HepG2 (cell line): Measurements from ENCODE around the gene SMARCC1. TPM values are rescaled to one million over a fixed set of nuclear protein-coding genes. Genes with fewer than 3 reads are reported as not detected.

Experiments used
- ATAC-seq: fragments of 200-7000 bp; cut with Tn5 transposase; 3 replicates; pipeline ENCODE4 v1.9.1; 2020; ENCODE audit warnings: mild to moderate bottlenecking, moderate library complexity
- BruUV-seq: library from RNA; stranded (reverse); fragments of 400-500 nt; replicated peaks from 2 replicates; lab custom pipeline; 2021; lab: Mats Ljungman, UMichigan
- CTCF ChIA-PET: fragments of 300-600 bp; formaldehyde crosslinking; extraction: SDS; loops from one replicate; lab custom pipeline; 2021; ENCODE audit warnings: low total read pairs, inconsistent platforms, low intra/inter-chr PET ratio; lab: Yijun Ruan, JAX
- POLR2A ChIA-PET: fragments of 350-600 bp; sonication (Branson Sonifier 250); formaldehyde crosslinking; loops from one replicate; lab custom pipeline; 2020; ENCODE audit warnings: antibody characterized with exemption, inconsistent platforms; lab: Yijun Ruan, JAX
- DNase-seq: peaks from one replicate; pipeline ENCODE4 v3.0.0-alpha.2; 2015; ENCODE audit warnings: low spot score
- FAIRE-seq: peaks from 3 replicates; lab custom pipeline; 2011; peaks lifted over from hg19 to GRCh38; lab: Jason Lieb, UNC
- H2AFZ ChIP-seq: one replicate; pipeline ENCODE4 v1.6.1; 2011; ENCODE audit warnings: low read length, inconsistent platforms
- H3K27ac ChIP-seq: fragments of 300-600 bp; 3 replicates; pipeline ENCODE4 v1.8.0; 2011; ENCODE audit warnings: mixed run types, mild to moderate bottlenecking, mixed read lengths, low read length, inconsistent platforms; ENCODE audit not compliant: insufficient read depth; ENCODE audit errors: extremely low read length
- H3K27me3 ChIP-seq, 2 experiments: fragments of 200-600 bp in 1 of 2; 2 replicates in 1 of 2; 3 replicates in 1 of 2; pipeline versions ENCODE4 v1.6.0 to v1.8.0; 2011; ENCODE audit warnings: low read length in 2 of 2, mild to moderate bottlenecking in 2 of 2, moderate library complexity in 2 of 2, inconsistent platforms in 1 of 2; ENCODE audit not compliant: insufficient read depth in 2 of 2, control insufficient read depth in 1 of 2
- H3K36me3 ChIP-seq, 2 experiments: fragments of 200-600 bp in 1 of 2; replicated peaks in 1 of 2; 2 replicates in 1 of 2; 3 replicates in 1 of 2; pipeline versions ENCODE4 v1.5.1 to v1.8.0; 2011; ENCODE audit warnings: low read length in 2 of 2, inconsistent platforms in 1 of 2; ENCODE audit not compliant: insufficient read depth in 2 of 2, control insufficient read depth in 1 of 2
- H3K4me1 ChIP-seq: 2 replicates; pipeline ENCODE4 v1.5.1; 2012; ENCODE audit warnings: low read length, inconsistent platforms; ENCODE audit not compliant: insufficient read depth
- H3K4me2 ChIP-seq: 2 replicates; pipeline ENCODE4 v1.6.0; 2011; ENCODE audit warnings: low read depth, low read length, inconsistent platforms
- H3K4me3 ChIP-seq, 3 experiments: fragments of 200-600 bp in 1 of 3; sonication (generic), shearing (Covaris generic) in 1 of 3; replicated peaks in 1 of 3; 2 replicates each; pipeline ENCODE4 v1.5.1; 2011 to 2016; ENCODE audit warnings: low read length in 3 of 3, inconsistent platforms in 2 of 3, low read depth in 2 of 3, mild to moderate bottlenecking in 2 of 3, control low read depth in 1 of 3, mixed read lengths in 1 of 3; ENCODE audit not compliant: insufficient read depth in 1 of 3
- H3K79me2 ChIP-seq: one replicate; pipeline ENCODE4 v1.6.1; 2011; ENCODE audit warnings: low read length, inconsistent platforms; ENCODE audit not compliant: insufficient read depth
- H3K9ac ChIP-seq: 2 replicates; pipeline ENCODE4 v1.6.0; 2011; ENCODE audit warnings: mild to moderate bottlenecking, low read depth, low read length, inconsistent platforms; ENCODE audit not compliant: insufficient read depth
- H3K9me3 ChIP-seq: 2 replicates; pipeline ENCODE4 v1.5.1; 2012; ENCODE audit warnings: mild to moderate bottlenecking, low read length
- H4K20me1 ChIP-seq: 2 replicates; pipeline ENCODE4 v1.6.0; 2011; ENCODE audit warnings: inconsistent platforms, mild to moderate bottlenecking, low read length, moderate library complexity; ENCODE audit not compliant: insufficient read depth
- FIP1L1 ChIP-seq: fragments of 200-400 bp; formaldehyde crosslinking; IDR thresholded peaks from 2 replicates; pipeline ENCODE4 v1.6.1; 2018; ENCODE audit warnings: low read depth, mild to moderate bottlenecking, low read length, moderate library complexity, borderline replicate concordance; ENCODE audit not compliant: insufficient read depth
- ISL2 ChIP-seq: sonication (generic); formaldehyde crosslinking; IDR thresholded peaks from 2 replicates; pipeline ENCODE4 v1.5.0; 2020; ENCODE audit warnings: missing genetic modification reagents
- KDM4B ChIP-seq: sonication (generic); formaldehyde crosslinking; IDR thresholded peaks from 2 replicates; pipeline ENCODE4 v1.4.0; 2020; ENCODE audit warnings: missing genetic modification reagents
- ZFP36L1 ChIP-seq: sonication (generic); formaldehyde crosslinking; IDR thresholded peaks from 2 replicates; pipeline ENCODE4 v1.8.0; 2022; ENCODE audit warnings: mild to moderate bottlenecking, missing genetic modification reagents, moderate library complexity
- ZNF160 ChIP-seq: sonication (generic); formaldehyde crosslinking; IDR thresholded peaks from 2 replicates; pipeline ENCODE4 v1.8.0; 2022; ENCODE audit warnings: mild to moderate bottlenecking, inconsistent platforms, missing genetic modification reagents
- ZNF335 ChIP-seq: sonication (generic); formaldehyde crosslinking; IDR thresholded peaks from 2 replicates; pipeline ENCODE4 v1.4.0; 2020; ENCODE audit warnings: missing genetic modification reagents
- ZNF337 ChIP-seq: sonication (generic); formaldehyde crosslinking; IDR thresholded peaks from 2 replicates; pipeline ENCODE4 v1.5.1; 2020; ENCODE audit warnings: missing genetic modification reagents, low read depth, mild to moderate bottlenecking, borderline replicate concordance
- ZNF543 ChIP-seq: sonication (generic); formaldehyde crosslinking; IDR thresholded peaks from 2 replicates; pipeline ENCODE4 v1.4.0; 2020; ENCODE audit warnings: mild to moderate bottlenecking, missing genetic modification reagents
- ZNF557 ChIP-seq: sonication (generic); formaldehyde crosslinking; IDR thresholded peaks from 2 replicates; pipeline ENCODE4 v1.4.0; 2020; ENCODE audit warnings: missing genetic modification reagents
- ZNF652 ChIP-seq: IDR thresholded peaks from 2 replicates; pipeline ENCODE4 v1.6.1; 2016; ENCODE audit warnings: low read depth, borderline replicate concordance
- ZNF790 ChIP-seq: sonication (generic); formaldehyde crosslinking; IDR thresholded peaks from 2 replicates; pipeline ENCODE4 v1.8.0; 2022; ENCODE audit warnings: missing genetic modification reagents, mild to moderate bottlenecking, borderline replicate concordance
- ZXDC ChIP-seq: sonication (generic); formaldehyde crosslinking; IDR thresholded peaks from 2 replicates; pipeline ENCODE4 v1.5.0; 2020; ENCODE audit warnings: mild to moderate bottlenecking, missing genetic modification reagents
- WGBS: methylation state at CpG from one replicate; pipeline ENCODE4 v1.1.6; 2017; ENCODE audit warnings: low lambda C conversion rate; 5-methylcytosine and 5-hydroxymethylcytosine counted together
- in situ Hi-C: cut with HindIII; loops from 2 replicates; pipeline ENCODE4 v1.10.0; 2017; ENCODE audit warnings: low pct_unique_long_range_greater_than_20kb; ENCODE audit not compliant: extremely low pct_ligation_motif_present
- intact Hi-C: fragments of 100-400 bp; cut with micrococcal nuclease; formaldehyde crosslinking; loops from one replicate; pipeline ENCODE4 v1.10.0; 2022; ENCODE audit not compliant: unreplicated experiment
- polyA plus RNA-seq, 8 experiments: library from polyadenylated mRNA; depleted of rRNA in 3 of 8; stranded (reverse) in 7 of 8; unstranded in 1 of 8; fragments of >200 nt; fragmentation: Illumina TruSeq in 4 of 8; extraction: Trizol in 4 of 8; gene quantifications; 2 replicates each; pipeline versions ENCODE4 v1.2.1 to v1.2.3, GENCODE V29; 2011 to 2016; ENCODE audit warnings: low read depth in 4 of 8, missing spikeins in 1 of 8, mixed read lengths in 1 of 8; ENCODE audit not compliant: insufficient read depth in 1 of 8
- total RNA-seq, 5 experiments: library from RNA; depleted of rRNA; stranded (reverse); fragments of >200 nt; fragmentation: Illumina TruSeq; extraction: Trizol; gene quantifications; 2 replicates each; pipeline ENCODE4 v1.2.3, GENCODE V29; 2016; ENCODE audit warnings: low read depth in 1 of 5
- TF ChIP-seq, protein P1 (sequence below): fragments of 450-650 bp; IDR thresholded peaks from 2 replicates; pipeline ENCODE4 v1.6.1; 2017
- TF ChIP-seq, protein P2 (sequence below): sonication (generic); formaldehyde crosslinking; IDR thresholded peaks from 2 replicates; pipeline ENCODE4 v1.5.1; 2020; ENCODE audit warnings: missing genetic modification reagents, mild to moderate bottlenecking, borderline replicate concordance

The SMARCC1 gene
- total and polyA plus RNA-seq, 2 of the 13 experiments (the other 11 are each of a cell fraction or from before 2014, with no cell fraction given): 47.9 to 58.4 TPM

GRCh38 chr3:47661121-47661752 is 120.5 kb downstream of the SMARCC1 start:
- Histone ChIP-seq H3K9ac (no peak overlapping the region), H4K20me1 (peaks cover 4% of the 10 kb centered on the region; the same call in 1 of the 2 replicates), H3K27ac (no peak overlapping the region), H3K4me2 (no peak overlapping the region), H3K36me3 (peaks cover 12 to 65% of the 10 kb centered on the region in 2 experiments), H3K4me1 (no peaks in the 10 kb centered on the region), H2AFZ (no peak overlapping the region), H3K79me2 (peaks cover 2% of the 10 kb centered on the region), H3K9me3 (no peaks in the 10 kb centered on the region), H3K27me3 (no peaks in the 10 kb centered on the region)
- in situ Hi-C loops: no loop called here
- CTCF ChIA-PET: no interaction called here
- no peak for FAIRE-seq
- 98% methylated on average over 5 of the region's 5 CpGs for WGBS
- DNase-seq: no peak
- no TSS peak for BruUV-seq
- ATAC-seq: no peak
- POLR2A ChIA-PET: no interaction called here
- TF ChIP-seq, protein P1, sequence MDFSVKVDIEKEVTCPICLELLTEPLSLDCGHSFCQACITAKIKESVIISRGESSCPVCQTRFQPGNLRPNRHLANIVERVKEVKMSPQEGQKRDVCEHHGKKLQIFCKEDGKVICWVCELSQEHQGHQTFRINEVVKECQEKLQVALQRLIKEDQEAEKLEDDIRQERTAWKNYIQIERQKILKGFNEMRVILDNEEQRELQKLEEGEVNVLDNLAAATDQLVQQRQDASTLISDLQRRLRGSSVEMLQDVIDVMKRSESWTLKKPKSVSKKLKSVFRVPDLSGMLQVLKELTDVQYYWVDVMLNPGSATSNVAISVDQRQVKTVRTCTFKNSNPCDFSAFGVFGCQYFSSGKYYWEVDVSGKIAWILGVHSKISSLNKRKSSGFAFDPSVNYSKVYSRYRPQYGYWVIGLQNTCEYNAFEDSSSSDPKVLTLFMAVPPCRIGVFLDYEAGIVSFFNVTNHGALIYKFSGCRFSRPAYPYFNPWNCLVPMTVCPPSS: no peak
- TF ChIP-seq ZNF335 (CRISPR knock-in tag): no peak
- TF ChIP-seq, all 625 proteins: peak for 0
- no peak overlapping the region for H3K4me3 ChIP-seq
- intact Hi-C loops: no loop called here

GRCh38 chr3:47658444-47658843 is 123.2 kb downstream of the SMARCC1 start:
- FAIRE-seq (no peak), ATAC-seq (no peak), DNase-seq (no peak)
- Histone ChIP-seq H3K4me1 (peaks cover 12% of the 10 kb centered on the region), H3K9ac (no peak overlapping the region), H3K4me2 (no peak overlapping the region), H2AFZ (no peak overlapping the region), H3K79me2 (peaks cover 7% of the 10 kb centered on the region), H3K27me3 (no peaks in the 10 kb centered on the region), H3K4me3 (no peak overlapping the region), H3K36me3 (peaks cover 12 to 70% of the 10 kb centered on the region in 2 experiments), H3K27ac (no peak overlapping the region), H4K20me1 (peaks cover 4% of the 10 kb centered on the region; the same call in 1 of the 2 replicates), H3K9me3 (no peaks in the 10 kb centered on the region)
- ChIA-PET POLR2A (no interaction called here), CTCF (no interaction called here)
- WGBS: 98% methylated on average over 1 of the region's 1 CpG
- in situ Hi-C loops (no loop called here), intact Hi-C loops (no loop called here)
- TSS peak; percentile 14 for BruUV-seq
- TF ChIP-seq ZNF337: no peak
- TF ChIP-seq ZNF652 (CRISPR knock-in tag): no peak
- no peak for TF ChIP-seq KDM4B (CRISPR knock-in tag)
- TF ChIP-seq FIP1L1: no peak
- no peak for TF ChIP-seq ZFP36L1 (CRISPR knock-in tag)
- no peak for TF ChIP-seq ZNF160 (CRISPR knock-in tag)
- no peak for TF ChIP-seq ZNF557
- no peak for TF ChIP-seq ZNF543 (CRISPR knock-in tag)
- TF ChIP-seq, protein P2, sequence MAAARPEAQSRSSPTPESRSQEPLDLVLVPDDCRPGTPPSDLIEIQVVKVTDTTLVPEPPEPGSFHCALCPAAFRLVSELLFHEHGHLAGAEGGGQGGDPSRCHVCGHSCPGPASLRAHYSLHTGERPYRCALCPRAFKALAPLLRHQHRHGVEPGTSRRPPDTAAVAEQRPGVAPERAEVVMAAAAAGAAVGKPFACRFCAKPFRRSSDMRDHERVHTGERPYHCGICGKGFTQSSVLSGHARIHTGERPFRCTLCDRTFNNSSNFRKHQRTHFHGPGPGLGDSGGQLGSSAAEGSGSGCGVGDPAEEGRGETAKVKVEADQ (CRISPR knock-in tag): no peak
- no peak for TF ChIP-seq ZNF790
- no peak for TF ChIP-seq ISL2
- no peak for TF ChIP-seq ZXDC
